GM10847 (cell line): ENCODE data around the gene PRRT3.

Experiments
- POLR2A ChIP-seq: IDR thresholded peaks from 2 replicates; pipeline ENCODE4 v1.6.1; 2011; ENCODE audit not compliant: insufficient read length; ENCODE audit errors: extremely low read depth

The PRRT3 gene

GRCh38 chr3:9951962-9952805 is at the start of gene PRRT3:
TSS of gene PRRT3 (minus strand) at chr3:9952408. CDS start at chr3:9950115, 2,293 bp downstream.
- TF ChIP-seq POLR2A: peak; percentile 28

DNA sequence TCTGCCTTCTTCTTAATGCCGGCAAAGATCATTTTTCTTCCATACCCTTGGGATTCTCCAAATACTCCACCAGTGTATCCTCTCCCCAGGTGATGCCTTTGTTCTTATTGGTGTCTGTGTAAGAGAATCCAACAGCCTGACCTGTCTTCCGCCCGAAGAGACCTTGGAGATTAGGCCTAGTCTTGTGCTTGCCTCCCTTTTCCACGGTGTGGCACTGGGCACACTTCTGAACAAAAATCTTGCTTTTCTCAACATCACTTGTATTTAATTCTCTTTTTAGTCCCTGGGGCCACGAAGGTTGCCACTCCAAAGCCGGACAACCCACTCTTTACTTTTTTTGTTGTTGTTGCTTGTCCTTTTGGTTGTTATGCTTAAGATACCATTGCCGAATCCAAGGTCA is 48.5 kb upstream of the PRRT3 start:
- TF ChIP-seq POLR2A: no peak

GRCh38 chr3:9994086-9994844 is 42.1 kb upstream of the PRRT3 start:
- TF ChIP-seq POLR2A: no peak

- no peak for TF ChIP-seq POLR2A
Observed at GRCh38 chr3:9986230-9986725, 34.1 kb upstream of the PRRT3 start.

GRCh38 chr3:9980251-9980650 is 28.0 kb upstream of the PRRT3 start:
- no peak for TF ChIP-seq POLR2A

GRCh38 chr3:9978710-9979305 is 26.6 kb upstream of the PRRT3 start:
- TF ChIP-seq POLR2A: no peak

GRCh38 chr3:9976721-9977709 is 24.8 kb upstream of the PRRT3 start:
- no peak for TF ChIP-seq POLR2A

DNA sequence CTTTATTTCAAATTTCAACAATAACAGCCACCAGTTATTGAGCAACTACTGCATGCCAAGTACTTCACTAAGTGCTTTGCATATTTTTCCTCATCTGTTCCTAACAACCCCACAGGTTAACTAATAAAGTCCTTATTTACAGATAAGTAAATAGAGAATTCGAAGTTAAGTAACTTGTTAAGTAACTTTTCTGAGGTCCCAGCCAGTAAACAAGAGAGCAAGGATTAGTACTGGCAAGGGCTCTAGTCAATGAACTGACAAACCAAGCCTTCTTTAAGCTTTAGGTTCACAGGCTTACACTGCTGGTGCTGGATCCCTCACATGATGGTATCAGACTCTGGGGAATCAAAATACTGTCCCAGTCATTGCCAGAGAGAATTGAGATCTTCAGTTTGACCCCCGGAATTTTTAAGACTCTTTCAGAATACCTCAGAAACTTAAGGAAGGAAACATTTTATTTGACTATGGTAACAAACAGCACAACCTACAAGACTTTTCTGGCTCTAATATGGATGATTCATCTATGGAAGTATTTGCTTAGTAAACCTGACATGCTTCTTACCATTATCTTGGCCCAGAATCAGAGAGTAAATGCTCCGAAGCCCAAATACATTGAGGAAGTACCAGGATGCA is 17.9 kb upstream of the PRRT3 start:
- TF ChIP-seq POLR2A: no peak

DNA sequence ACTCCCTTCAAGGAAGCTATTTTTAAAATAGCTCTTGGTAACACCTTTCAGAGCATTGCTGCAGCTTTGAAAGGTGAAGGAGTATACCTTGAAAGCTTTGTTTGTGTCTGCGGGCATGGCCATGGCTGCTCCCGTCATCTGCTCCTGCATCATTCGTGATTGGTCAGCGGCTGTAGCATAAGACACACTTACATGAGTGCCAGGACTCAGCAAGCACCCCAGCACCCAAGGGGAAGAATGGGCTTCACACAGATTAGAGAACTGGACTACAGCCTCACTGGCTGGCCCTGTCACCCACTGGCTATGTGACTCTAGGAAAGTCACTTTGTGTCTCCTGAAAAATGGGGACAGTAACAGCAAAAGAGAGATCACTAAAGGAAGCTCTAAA is 17.4 kb upstream of the PRRT3 start:
- TF ChIP-seq POLR2A: no peak

GRCh38 chr3:9966841-9967240 is 14.6 kb upstream of the PRRT3 start:
- TF ChIP-seq POLR2A: no peak

GRCh38 chr3:9965200-9965875 is 13.1 kb upstream of the PRRT3 start:
- no peak for TF ChIP-seq POLR2A

DNA sequence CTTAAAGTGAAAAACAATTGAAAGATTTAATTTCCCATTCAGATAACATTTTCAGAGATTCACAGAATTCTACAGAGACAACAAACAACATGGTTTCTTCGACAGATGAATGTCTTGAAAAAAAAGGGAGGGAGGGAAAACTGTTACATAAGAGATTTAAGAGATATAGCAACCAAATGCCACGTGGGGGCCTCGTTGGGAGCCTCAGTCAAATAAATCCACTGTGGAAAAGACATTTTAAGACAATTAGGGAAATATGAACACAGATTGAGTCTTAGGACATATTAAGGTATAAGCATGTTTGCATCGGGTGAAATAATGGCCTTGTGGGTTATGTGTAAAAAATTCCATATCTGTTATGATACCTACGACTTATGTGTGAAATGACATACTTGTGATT is 5.0 kb upstream of the PRRT3 start:
- TF ChIP-seq POLR2A: no peak

GRCh38 chr3:9955611-9956352 is 3.6 kb upstream of the PRRT3 start:
- no peak for TF ChIP-seq POLR2A

- no peak for TF ChIP-seq POLR2A
Observed at GRCh38 chr3:9955067-9955502, 2.9 kb upstream of the PRRT3 start.
